Mesodermal cell (in vitro differentiated cells): ENCODE results near the gene NGEF.

Source experiments
- H3K27ac ChIP-seq: 2 replicates; pipeline ENCODE4 v1.7.0; 2013; ENCODE audit warnings: mild to moderate bottlenecking, low read depth, low read length, moderate library complexity; ENCODE audit not compliant: severe bottlenecking
- H3K36me3 ChIP-seq: 2 replicates; pipeline ENCODE4 v1.7.1; 2013; ENCODE audit warnings: mild to moderate bottlenecking, low read length, moderate library complexity; ENCODE audit not compliant: control insufficient read depth, insufficient read depth
- H3K4me1 ChIP-seq: one replicate; pipeline ENCODE4 v1.7.1; 2013; ENCODE audit warnings: mild to moderate bottlenecking, low read length; ENCODE audit not compliant: insufficient read depth, control insufficient read depth, poor library complexity, severe bottlenecking
- H3K4me3 ChIP-seq: 2 replicates; pipeline ENCODE4 v1.7.0; 2013; ENCODE audit warnings: low read length, control low read depth, mild to moderate bottlenecking; ENCODE audit not compliant: insufficient read depth, poor library complexity, severe bottlenecking; ENCODE audit errors: extremely low read depth
- H3K9me3 ChIP-seq: 2 replicates; pipeline ENCODE4 v1.7.1; 2013; ENCODE audit warnings: mild to moderate bottlenecking, low read length, moderate library complexity; ENCODE audit not compliant: control insufficient read depth
- WGBS, 2 experiments: methylation state at CpG; one replicate each; pipeline ENCODE4 v1.1.5; 2013; ENCODE audit warnings: missing lambda C conversion rate in 2 of 2; ENCODE audit not compliant: insufficient coverage in 2 of 2; 5-methylcytosine and 5-hydroxymethylcytosine counted together

Gene NGEF

DNA sequence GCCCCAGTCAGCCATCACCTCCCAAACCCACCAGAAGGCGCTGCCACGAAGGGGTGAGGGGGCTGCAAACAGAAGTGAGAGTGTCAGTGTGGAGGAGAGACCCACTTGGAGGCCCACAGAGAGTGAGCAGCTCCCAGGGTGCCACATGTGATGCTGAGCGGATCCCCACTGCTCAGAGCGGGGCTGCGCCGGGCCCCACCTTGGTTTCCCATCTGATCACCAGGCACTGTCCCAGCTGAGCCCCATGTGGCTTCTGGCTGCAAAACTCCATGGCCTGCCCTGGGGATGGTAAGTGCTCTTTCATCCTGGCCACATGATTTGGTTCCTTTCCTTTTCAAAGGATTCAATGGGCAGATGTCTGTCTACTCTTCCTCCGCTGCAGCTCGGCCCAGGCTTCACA lies 119.2 kb downstream of the NGEF start:
- peaks cover 4% of the 10 kb centered on the region for H3K4me1 ChIP-seq
- 91 to 98% methylated on average over 6 to 7 of the region's 8 CpGs for WGBS, 2 experiments
- H3K27ac ChIP-seq: no peak overlapping the region
- H3K9me3 ChIP-seq: no peaks in the 10 kb centered on the region
- H3K36me3 ChIP-seq: no peaks in the 10 kb centered on the region
- no peak overlapping the region for H3K4me3 ChIP-seq

DNA sequence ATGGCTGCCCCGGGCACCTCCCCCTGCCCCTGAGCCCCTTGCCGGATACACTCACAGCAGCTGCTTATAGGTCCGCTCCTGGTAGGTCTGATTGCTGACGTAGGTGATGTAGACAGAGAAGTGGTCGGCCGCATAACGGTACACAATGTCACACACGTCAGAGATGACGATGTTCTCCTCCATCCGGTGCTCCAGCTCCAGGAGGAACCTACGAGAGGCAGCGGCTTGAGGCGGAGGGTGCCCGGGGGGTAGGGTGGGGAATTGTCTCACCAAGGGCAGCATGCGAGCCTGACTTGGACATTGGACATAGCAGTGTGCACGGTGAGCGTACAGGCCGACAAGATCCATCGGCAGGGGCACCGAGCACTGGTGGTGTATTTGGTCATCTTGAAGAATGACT lies 120.2 kb downstream of the NGEF start:
- Histone ChIP-seq H3K4me3 (no peak overlapping the region), H3K27ac (no peak overlapping the region), H3K36me3 (no peaks in the 10 kb centered on the region), H3K9me3 (no peaks in the 10 kb centered on the region), H3K4me1 (peaks cover 4% of the 10 kb centered on the region)
- WGBS, 2 experiments: 96 to 97% methylated on average over 17 to 20 of the region's 20 CpGs

DNA sequence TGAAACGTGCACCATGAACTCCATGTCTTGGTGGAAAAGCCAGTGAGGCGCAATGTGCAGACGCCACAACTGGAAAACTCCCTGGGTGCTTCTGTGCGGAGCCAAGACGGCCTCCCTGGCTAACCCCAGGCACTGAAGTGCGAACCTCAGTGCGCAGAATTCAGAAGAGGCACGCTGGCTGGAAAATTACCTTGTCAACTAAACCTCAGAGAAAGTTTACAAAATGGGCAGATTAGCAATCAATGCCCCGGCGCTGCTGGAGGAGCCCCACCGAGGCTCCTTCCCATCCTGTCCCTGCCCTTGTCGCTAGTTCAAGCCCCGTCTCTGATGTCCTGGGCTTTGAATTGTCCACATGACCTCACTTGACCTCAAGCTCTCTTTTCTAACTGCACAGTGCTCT lies 120.8 kb downstream of the NGEF start:
- H3K4me3 ChIP-seq: no peak overlapping the region
- 89 to 91% methylated on average over 13 of the region's 13 CpGs for WGBS, 2 experiments

DNA sequence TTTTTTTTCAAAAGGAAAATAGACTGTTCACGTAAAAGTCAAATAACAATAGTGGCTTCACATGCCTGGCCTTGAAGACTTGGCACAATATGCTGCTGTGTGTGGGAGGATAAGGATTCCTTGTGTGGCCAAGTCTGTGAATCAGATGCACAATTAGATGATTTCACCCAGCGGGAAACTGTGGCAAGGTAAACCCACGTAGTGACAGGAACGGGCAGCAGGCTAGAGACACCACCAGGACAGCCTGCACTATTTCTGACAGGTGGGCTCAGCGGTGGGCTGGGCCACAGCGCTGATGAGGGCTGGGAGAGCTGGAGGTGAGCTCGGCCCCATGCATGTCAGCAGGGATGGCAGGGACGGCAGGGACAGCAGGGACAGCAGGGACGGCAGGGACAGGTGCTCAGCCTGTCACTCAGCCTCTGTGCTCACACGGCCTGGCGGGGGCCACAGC lies 121.4 kb downstream of the NGEF start:
- Histone ChIP-seq H3K36me3 (no peaks in the 10 kb centered on the region), H3K9me3 (no peaks in the 10 kb centered on the region)
- WGBS, 2 experiments: 87 to 89% methylated on average over 10 to 11 of the region's 11 CpGs

More for the DNA sequence above, 120.8 kb downstream of the NGEF start:
- H3K27ac ChIP-seq: no peak overlapping the region
- no peaks in the 10 kb centered on the region for H3K9me3 ChIP-seq
- H3K36me3 ChIP-seq: no peaks in the 10 kb centered on the region
- peaks cover 4% of the 10 kb centered on the region for H3K4me1 ChIP-seq

DNA sequence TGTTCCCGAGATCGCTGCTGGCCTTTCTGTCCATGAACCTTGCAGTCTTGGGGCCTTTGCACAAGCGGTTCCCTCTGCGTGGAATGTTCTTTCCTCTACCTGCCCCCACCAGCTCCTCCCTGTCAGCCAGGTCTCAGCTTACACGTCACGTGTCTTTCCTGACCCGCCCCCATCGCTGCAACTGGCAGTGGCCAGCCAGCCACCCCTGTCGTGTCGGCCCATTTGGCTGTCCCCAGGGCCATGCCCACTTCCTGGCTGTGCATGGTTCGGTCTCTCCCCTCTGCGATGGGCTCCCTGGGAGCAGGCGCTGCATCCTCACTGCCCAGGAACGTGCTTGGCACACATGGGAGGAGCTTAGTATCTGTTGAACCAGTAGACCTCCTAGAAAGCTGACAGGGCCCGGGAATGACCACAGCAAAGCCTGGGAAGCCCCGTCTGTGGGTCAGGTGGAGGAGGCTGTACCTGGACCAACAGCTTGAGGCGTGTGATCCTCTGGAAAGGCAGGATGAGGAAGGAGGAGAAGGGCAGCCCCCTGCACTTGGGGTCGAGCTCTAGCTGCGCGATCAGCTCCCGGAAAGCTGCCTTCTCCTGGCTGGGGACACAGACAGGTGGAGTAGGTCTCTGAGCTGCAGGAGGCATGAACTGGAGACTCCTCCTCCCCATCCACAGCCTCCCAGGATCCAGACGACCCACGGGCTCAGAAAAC lies 122.0 kb downstream of the NGEF start:
- Histone ChIP-seq H3K4me1 (peaks cover 4% of the 10 kb centered on the region), H3K4me3 (no peak overlapping the region), H3K27ac (no peak overlapping the region), H3K36me3 (no peaks in the 10 kb centered on the region), H3K9me3 (no peaks in the 10 kb centered on the region)
- 40 to 41% methylated on average over 18 of the region's 23 CpGs for WGBS, 2 experiments

More for the DNA sequence above, 121.4 kb downstream of the NGEF start:
- peaks cover 4% of the 10 kb centered on the region for H3K4me1 ChIP-seq
- H3K27ac ChIP-seq: no peak overlapping the region
- no peak overlapping the region for H3K4me3 ChIP-seq

DNA sequence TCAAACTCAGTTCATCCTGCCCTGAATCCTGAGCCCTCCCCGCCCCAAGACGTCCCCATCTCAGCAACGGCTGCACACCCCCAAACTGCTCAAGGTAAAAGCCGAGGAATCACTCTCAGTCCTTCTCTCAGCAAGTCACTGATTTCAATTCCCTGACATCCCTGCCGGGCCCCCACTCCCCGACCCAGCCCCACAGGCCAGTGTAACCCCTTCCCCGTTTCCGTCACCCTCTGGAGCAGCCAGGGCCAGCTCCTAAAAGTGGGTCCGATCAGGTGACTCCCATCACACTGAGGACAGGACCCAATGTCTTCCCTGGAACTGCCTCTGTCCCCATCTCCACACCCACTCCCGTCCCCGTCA lies 122.5 kb downstream of the NGEF start:
- Histone ChIP-seq H3K4me3 (no peak overlapping the region), H3K9me3 (no peaks in the 10 kb centered on the region), H3K36me3 (no peaks in the 10 kb centered on the region), H3K4me1 (peaks cover 4% of the 10 kb centered on the region), H3K27ac (no peak overlapping the region)
- 80 to 82% methylated on average over 10 to 11 of the region's 11 CpGs for WGBS, 2 experiments

DNA sequence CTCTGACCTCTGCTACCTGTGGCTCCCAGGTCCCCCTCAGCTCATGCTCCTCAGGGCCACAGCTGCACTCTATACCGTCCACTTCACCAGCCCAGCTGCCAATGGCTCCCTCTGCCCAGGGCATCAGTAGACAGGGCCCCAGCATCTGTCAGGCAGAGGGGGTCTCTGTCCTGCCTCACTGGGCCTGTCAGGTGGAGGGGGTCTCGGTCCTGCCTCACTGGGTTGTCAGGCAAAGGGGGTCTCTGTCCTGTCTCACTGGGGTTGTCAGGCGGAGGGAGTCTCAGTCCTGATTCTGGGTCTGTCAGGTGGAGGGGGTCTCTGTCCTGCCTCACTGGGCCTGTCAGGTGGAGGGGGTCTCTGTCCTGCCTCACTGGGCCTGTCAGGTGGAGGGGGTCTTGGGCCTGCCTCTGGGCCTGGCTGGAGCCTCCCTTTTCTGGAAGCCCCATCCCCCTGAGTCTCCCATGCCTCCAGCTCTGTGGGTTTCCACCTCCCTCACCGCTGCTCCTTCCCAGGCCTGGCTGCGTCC lies 123.1 kb downstream of the NGEF start:
- Histone ChIP-seq H3K36me3 (no peaks in the 10 kb centered on the region), H3K4me1 (peaks cover 4% of the 10 kb centered on the region), H3K4me3 (no peak overlapping the region), H3K27ac (no peak overlapping the region), H3K9me3 (no peaks in the 10 kb centered on the region)
- 91 to 97% methylated on average over 4 to 5 of the region's 5 CpGs for WGBS, 2 experiments

DNA sequence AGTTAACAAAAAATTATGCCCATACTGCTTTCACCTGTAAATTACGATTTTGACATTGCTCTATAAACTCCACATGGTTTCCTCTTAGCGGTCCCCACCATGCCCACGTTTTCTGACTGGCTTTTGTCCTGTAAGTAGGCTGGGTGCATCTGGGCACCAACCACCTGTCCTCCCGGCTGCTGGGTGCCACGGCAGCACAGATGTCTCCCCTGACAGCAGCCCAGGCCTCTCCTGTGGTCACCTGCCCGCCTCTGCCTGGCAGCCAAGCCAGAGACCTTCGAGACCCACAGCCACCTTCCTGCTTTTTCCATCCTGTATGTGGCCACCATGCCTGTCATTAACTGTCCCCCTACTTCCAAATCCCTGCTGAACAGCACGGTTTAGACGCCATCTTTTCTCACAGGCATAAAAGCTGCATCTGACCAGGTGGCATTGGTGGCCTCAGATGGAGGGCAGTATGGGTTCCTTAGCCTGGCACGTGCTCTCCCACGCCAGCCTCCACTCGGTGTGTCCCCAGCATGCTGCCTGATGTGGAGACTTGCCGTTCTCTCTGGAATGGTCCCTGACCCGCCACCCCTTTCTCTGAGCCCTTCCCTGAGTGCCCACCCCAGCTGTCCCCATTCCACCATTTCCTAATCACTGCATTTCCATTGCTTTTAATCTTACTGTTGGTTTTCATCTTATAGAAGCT lies 124.1 kb downstream of the NGEF start:
- 93 to 97% methylated on average over 10 to 12 of the region's 14 CpGs for WGBS, 2 experiments
- H3K4me1 ChIP-seq: peaks cover 4% of the 10 kb centered on the region
- no peak overlapping the region for H3K4me3 ChIP-seq
- H3K36me3 ChIP-seq: no peaks in the 10 kb centered on the region
- H3K27ac ChIP-seq: no peak overlapping the region
- H3K9me3 ChIP-seq: no peaks in the 10 kb centered on the region

DNA sequence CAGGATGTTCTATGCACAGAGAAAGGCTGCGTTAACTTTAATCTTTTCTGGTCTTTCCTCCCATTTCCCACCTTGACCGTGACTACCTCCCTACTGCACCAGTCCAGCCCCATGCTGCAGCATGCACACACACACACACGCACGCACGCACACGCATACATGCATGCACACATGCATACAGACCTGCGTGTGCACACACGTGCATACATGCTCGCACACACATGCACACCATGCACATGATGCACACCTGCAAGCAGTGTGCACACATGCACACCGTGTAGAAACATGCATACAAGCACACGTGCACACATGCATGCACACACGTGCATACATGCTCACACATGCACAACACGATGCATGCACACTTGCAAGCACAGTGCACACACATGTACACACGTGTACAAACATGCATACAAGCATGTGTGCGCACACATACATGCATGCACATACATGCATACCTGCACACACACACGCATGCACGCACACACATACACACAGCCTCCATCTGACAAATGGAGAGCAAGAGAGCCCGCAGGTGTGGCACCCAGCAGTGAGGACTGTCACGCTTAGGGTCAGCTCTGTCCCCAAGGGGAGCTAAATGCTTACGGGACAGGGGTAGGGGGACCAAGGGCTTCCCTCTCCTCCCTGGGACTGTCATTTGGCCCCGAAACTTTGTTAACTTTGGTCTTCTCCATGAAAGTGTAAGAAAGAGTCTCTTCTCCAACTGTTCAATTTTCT lies 124.8 kb downstream of the NGEF start:
- Histone ChIP-seq H3K4me3 (no peak overlapping the region), H3K4me1 (peaks cover 4% of the 10 kb centered on the region)
- 97% methylated on average over 18 to 20 of the region's 21 CpGs for WGBS, 2 experiments

DNA sequence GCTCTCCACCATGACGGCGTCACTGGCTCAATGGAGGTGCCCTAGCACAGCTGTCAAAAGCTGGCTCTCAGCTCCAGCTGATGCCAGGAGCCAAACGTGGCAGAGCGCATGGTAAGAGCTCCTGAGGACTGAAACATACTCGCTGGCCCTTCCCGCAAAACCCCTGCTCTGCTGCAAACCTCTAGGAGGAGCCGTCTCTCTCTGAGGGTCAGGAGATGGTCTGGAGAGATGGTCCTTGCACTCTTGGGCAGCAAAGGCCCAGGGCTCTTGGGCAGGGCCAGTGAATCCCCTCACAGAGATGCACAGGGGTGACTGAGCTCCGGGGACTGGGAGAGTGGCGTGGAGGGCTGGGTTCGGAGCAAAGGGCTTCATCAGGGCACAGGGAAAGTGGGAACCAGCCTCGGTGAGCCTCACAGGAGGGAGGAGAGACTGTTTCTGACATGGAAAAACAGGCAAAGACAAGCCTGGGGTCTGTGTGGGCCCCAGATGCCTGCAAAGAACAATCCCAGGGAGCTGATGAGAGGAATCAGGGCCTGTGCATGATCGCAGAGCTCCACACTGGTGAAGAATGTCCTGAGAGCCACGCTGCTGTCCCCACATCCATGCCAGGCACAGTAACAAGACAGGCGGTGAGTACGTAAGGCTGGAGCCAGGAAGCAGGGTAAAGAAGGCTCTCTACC lies 125.7 kb downstream of the NGEF start:
- Histone ChIP-seq H3K4me3 (no peak overlapping the region), H3K36me3 (no peaks in the 10 kb centered on the region), H3K27ac (no peak overlapping the region), H3K9me3 (no peaks in the 10 kb centered on the region), H3K4me1 (peaks cover 4% of the 10 kb centered on the region)
- WGBS, 2 experiments: 72 to 82% methylated on average over 15 of the region's 15 CpGs

More for the DNA sequence above, 124.8 kb downstream of the NGEF start:
- Histone ChIP-seq H3K27ac (no peak overlapping the region), H3K36me3 (no peaks in the 10 kb centered on the region), H3K9me3 (no peaks in the 10 kb centered on the region)
